ENCODE measurements around the gene ZNF394. TPM values are rescaled to one million over a fixed set of nuclear protein-coding genes. Genes with fewer than 3 reads are reported as not detected.

Gene ZNF394
- total and polyA plus RNA-seq, 4 donors = 10.6 to 30.7 (median 20.1) TPM

DNA sequence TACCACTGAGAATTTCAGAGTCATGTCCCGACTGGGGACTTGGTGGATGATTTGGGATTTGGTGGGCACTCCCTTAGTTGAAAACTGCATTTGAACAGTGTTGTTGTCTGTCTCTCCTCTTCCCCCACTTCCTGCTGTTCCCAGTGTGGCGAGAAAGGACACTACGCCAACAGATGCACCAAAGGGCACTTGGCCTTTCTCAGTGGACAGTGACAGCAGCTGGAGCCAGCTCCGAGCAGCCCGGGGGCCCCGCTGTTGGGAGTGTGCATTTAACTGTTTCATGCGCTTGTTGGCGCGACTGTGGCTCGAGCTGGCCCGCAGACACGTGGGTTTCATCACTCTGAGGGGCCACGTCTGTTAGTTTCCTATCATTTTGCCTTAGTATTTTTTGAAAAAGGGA lies 43.8 kb downstream of the ZNF394 start:
- WGBS (ENCODE audit: insufficient coverage) = 57% methylated on average over 8 of the region's 13 CpGs
- Histone ChIP-seq H3K4me1 (ENCODE audit: control insufficient read depth, insufficient read depth, low read length) (peaks cover 22% of the 10 kb centered on the region), H3K27ac (ENCODE audit: low read depth, low read length) (no peak overlapping the region), H3K4me3 (ENCODE audit: low read depth, low read length) (no peak overlapping the region), H3K36me3 (ENCODE audit: control insufficient read depth, insufficient read depth, low read length) (peaks cover 89% of the 10 kb centered on the region), H3K27me3 (ENCODE audit: control insufficient read depth, insufficient read depth, low read length) (no peaks in the 10 kb centered on the region), H3K9me3 (ENCODE audit: control insufficient read depth, insufficient read depth, low read length) (no peaks in the 10 kb centered on the region)
- no peak for DNase-seq (ENCODE audit: low read depth in 4 of 6, low spot score in 6 of 6)

GRCh38 chr7:99455874-99456273 lies 44.2 kb downstream of the ZNF394 start:
- no peak overlapping the region for H3K27ac ChIP-seq (ENCODE audit: low read depth, low read length)
- H3K4me3 ChIP-seq (ENCODE audit: low read depth, low read length) = no peak overlapping the region
- DNase-seq (ENCODE audit: low read depth in 4 of 6, low spot score in 6 of 6) = no peak
- no peaks in the 10 kb centered on the region for H3K9me3 ChIP-seq (ENCODE audit: control insufficient read depth, insufficient read depth, low read length)
- no peaks in the 10 kb centered on the region for H3K27me3 ChIP-seq (ENCODE audit: control insufficient read depth, insufficient read depth, low read length)
- peaks cover 22% of the 10 kb centered on the region for H3K4me1 ChIP-seq (ENCODE audit: control insufficient read depth, insufficient read depth, low read length)
- 87% methylated on average over 7 of the region's 9 CpGs for WGBS (ENCODE audit: insufficient coverage)
- peaks cover 93% of the 10 kb centered on the region for H3K36me3 ChIP-seq (ENCODE audit: control insufficient read depth, insufficient read depth, low read length)

DNA sequence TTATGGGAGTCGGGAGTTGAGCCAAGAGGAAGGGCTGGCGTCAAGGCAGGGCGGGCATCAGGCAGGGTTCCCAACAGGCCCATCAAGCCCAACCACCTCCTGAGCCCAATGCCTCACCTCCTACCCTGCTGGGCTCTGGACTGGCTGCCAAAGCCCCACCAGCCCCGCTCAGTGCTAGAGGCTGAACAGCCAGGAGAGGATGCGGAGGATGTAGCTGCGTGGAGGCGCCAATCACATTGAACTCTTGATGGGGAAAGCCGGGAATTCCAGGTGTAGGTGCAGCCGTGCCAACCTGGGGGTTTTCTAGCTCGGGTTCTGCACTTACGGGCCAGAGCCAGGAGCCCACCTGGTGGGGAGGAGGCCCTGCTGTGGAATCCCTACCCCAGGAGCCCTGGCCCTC lies 47.0 kb downstream of the ZNF394 start:
- no peak overlapping the region for H3K4me3 ChIP-seq (ENCODE audit: low read depth, low read length)
- H3K27ac ChIP-seq (ENCODE audit: low read depth, low read length) = no peak overlapping the region
- H3K27me3 ChIP-seq (ENCODE audit: control insufficient read depth, insufficient read depth, low read length) = no peaks in the 10 kb centered on the region
- peaks cover 22% of the 10 kb centered on the region for H3K4me1 ChIP-seq (ENCODE audit: control insufficient read depth, insufficient read depth, low read length)
- no peaks in the 10 kb centered on the region for H3K9me3 ChIP-seq (ENCODE audit: control insufficient read depth, insufficient read depth, low read length)
- 88% methylated on average over 10 of the region's 11 CpGs for WGBS (ENCODE audit: insufficient coverage)
- no peak for DNase-seq (ENCODE audit: low read depth in 4 of 6, low spot score in 6 of 6)
- peaks cover 99% of the 10 kb centered on the region for H3K36me3 ChIP-seq (ENCODE audit: control insufficient read depth, insufficient read depth, low read length)

DNA sequence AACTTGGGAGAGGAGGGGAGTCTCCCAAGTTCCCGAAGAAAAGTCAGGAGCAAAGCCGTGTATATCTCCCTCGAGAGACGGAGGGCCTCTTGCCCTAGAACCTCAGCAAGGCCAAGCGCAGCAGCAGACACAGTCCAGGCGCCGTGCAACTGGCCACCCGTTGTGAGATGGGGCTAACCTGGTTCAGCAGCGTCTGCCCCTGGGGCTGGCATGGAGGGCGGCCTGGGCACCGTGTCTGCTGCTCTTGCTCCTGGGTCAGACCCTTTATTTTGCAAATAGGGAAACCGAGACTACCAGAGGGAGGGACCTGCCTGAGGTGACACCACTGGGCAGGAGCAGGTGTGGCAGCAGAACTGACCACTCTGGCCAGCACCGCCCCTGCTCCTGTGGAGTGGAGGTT lies 47.5 kb downstream of the ZNF394 start:
- Histone ChIP-seq H3K9me3 (ENCODE audit: control insufficient read depth, insufficient read depth, low read length) (no peaks in the 10 kb centered on the region), H3K27ac (ENCODE audit: low read depth, low read length) (no peak overlapping the region), H3K27me3 (ENCODE audit: control insufficient read depth, insufficient read depth, low read length) (no peaks in the 10 kb centered on the region), H3K36me3 (ENCODE audit: control insufficient read depth, insufficient read depth, low read length) (peaks cover 99% of the 10 kb centered on the region), H3K4me1 (ENCODE audit: control insufficient read depth, insufficient read depth, low read length) (peaks cover 18% of the 10 kb centered on the region), H3K4me3 (ENCODE audit: low read depth, low read length) (no peak overlapping the region)
- no peak for DNase-seq (ENCODE audit: low read depth in 4 of 6, low spot score in 6 of 6)
- 91% methylated on average over 13 of the region's 13 CpGs for WGBS (ENCODE audit: insufficient coverage)

- H3K4me3 ChIP-seq (ENCODE audit: low read depth, low read length) = no peak overlapping the region
- peaks cover 99% of the 10 kb centered on the region for H3K36me3 ChIP-seq (ENCODE audit: control insufficient read depth, insufficient read depth, low read length)
- peaks cover 14% of the 10 kb centered on the region for H3K4me1 ChIP-seq (ENCODE audit: control insufficient read depth, insufficient read depth, low read length)
- H3K27ac ChIP-seq (ENCODE audit: low read depth, low read length) = no peak overlapping the region
- DNase-seq (ENCODE audit: low read depth in 4 of 6, low spot score in 6 of 6) = no peak
- no peaks in the 10 kb centered on the region for H3K9me3 ChIP-seq (ENCODE audit: control insufficient read depth, insufficient read depth, low read length)
- no peaks in the 10 kb centered on the region for H3K27me3 ChIP-seq (ENCODE audit: control insufficient read depth, insufficient read depth, low read length)
- 75% methylated on average over 8 of the region's 8 CpGs for WGBS (ENCODE audit: insufficient coverage)
Observed at GRCh38 chr7:99451936-99452335, 48.1 kb downstream of the ZNF394 start.

DNA sequence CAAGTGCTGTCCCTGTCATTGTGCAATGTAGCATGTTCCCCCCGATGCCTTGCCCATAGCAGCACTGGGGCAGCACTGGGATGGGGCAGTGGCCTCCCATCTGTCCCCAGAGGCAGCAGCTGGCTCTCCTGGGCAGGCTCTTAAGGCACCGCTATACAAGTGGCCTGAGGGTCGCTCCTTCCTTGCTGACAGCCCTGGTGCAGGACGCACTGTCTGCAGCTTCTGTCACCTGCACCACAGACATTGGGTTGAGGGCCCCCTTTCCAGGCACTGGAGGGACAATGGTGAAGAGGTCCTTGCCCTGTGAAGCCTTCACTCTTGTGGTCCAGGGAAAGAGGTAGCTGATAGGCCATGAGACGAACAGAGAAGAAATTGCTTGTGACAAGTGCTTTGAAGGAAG lies 50.8 kb downstream of the ZNF394 start:
- Histone ChIP-seq H3K4me1 (ENCODE audit: control insufficient read depth, insufficient read depth, low read length) (no peaks in the 10 kb centered on the region), H3K9me3 (ENCODE audit: control insufficient read depth, insufficient read depth, low read length) (no peaks in the 10 kb centered on the region), H3K36me3 (ENCODE audit: control insufficient read depth, insufficient read depth, low read length) (peaks cover 96% of the 10 kb centered on the region), H3K27ac (ENCODE audit: low read depth, low read length) (no peak overlapping the region), H3K27me3 (ENCODE audit: control insufficient read depth, insufficient read depth, low read length) (no peaks in the 10 kb centered on the region), H3K4me3 (ENCODE audit: low read depth, low read length) (no peak overlapping the region)
- DNase-seq (ENCODE audit: low read depth in 4 of 6, low spot score in 6 of 6) = no peak
- WGBS (ENCODE audit: insufficient coverage) = 94% methylated on average over 5 of the region's 5 CpGs

DNA sequence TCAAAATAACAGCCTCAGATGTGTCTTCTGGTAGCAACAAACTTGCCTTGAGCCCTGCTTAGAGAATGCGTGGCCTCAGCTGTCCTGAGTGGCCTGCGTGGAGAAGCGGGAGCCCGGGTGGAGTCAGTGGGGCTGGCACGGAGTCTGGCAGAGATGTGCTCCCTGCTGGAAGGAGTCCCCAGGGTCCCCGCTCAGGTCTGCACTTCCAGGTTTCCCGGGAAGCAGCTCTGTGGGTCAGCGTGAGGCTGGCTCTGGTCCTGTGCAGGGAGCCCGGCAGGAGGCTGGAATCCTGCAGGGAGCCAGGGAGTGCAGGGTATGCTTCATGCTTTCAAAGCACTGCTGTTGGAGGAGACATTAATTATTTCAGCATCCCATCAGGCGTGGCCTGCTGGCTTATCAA lies 51.2 kb downstream of the ZNF394 start:
- no peak for DNase-seq (ENCODE audit: low read depth in 4 of 6, low spot score in 6 of 6)
- Histone ChIP-seq H3K27me3 (ENCODE audit: control insufficient read depth, insufficient read depth, low read length) (no peaks in the 10 kb centered on the region), H3K4me3 (ENCODE audit: low read depth, low read length) (no peak overlapping the region), H3K4me1 (ENCODE audit: control insufficient read depth, insufficient read depth, low read length) (no peaks in the 10 kb centered on the region), H3K9me3 (ENCODE audit: control insufficient read depth, insufficient read depth, low read length) (no peaks in the 10 kb centered on the region), H3K36me3 (ENCODE audit: control insufficient read depth, insufficient read depth, low read length) (peaks cover 95% of the 10 kb centered on the region), H3K27ac (ENCODE audit: low read depth, low read length) (no peak overlapping the region)
- 91% methylated on average over 10 of the region's 10 CpGs for WGBS (ENCODE audit: insufficient coverage)

- WGBS (ENCODE audit: insufficient coverage) = 89% methylated on average over 10 of the region's 10 CpGs
Observed at GRCh38 chr7:99447943-99448342, 52.1 kb downstream of the ZNF394 start.

DNA sequence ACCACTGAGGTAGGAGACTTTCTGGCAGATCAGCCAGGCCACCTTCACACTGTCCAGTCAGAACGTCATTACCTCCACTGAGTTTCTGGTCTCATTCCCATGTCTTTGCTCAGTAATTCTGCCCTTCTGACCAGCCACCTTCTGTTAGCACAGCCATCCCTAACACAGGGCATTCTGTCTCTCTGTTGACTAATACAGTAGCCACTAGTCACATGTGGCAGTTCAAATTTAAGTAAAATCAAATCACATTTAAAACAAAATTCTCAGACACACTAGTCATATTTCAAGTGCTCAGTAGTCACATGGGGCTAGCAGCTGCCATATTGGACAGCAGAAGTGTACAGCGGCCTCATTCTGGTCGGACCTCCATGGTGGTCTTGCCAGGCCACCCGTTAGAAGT lies 54.0 kb downstream of the ZNF394 start:
- no peak overlapping the region for H3K4me3 ChIP-seq (ENCODE audit: low read depth, low read length)
- no peak for DNase-seq (ENCODE audit: low read depth in 4 of 6, low spot score in 6 of 6)
- H3K4me1 ChIP-seq (ENCODE audit: control insufficient read depth, insufficient read depth, low read length) = peaks cover 3% of the 10 kb centered on the region
- 83% methylated on average over 4 of the region's 4 CpGs for WGBS (ENCODE audit: insufficient coverage)
- H3K36me3 ChIP-seq (ENCODE audit: control insufficient read depth, insufficient read depth, low read length) = peaks cover 83% of the 10 kb centered on the region
- no peak overlapping the region for H3K27ac ChIP-seq (ENCODE audit: low read depth, low read length)
- H3K27me3 ChIP-seq (ENCODE audit: control insufficient read depth, insufficient read depth, low read length) = no peaks in the 10 kb centered on the region
- H3K9me3 ChIP-seq (ENCODE audit: control insufficient read depth, insufficient read depth, low read length) = no peaks in the 10 kb centered on the region

More at GRCh38 chr7:99447943-99448342, 52.1 kb downstream of the ZNF394 start:
- Histone ChIP-seq H3K4me3 (ENCODE audit: low read depth, low read length) (no peak overlapping the region), H3K4me1 (ENCODE audit: control insufficient read depth, insufficient read depth, low read length) (no peaks in the 10 kb centered on the region), H3K36me3 (ENCODE audit: control insufficient read depth, insufficient read depth, low read length) (peaks cover 93% of the 10 kb centered on the region), H3K27ac (ENCODE audit: low read depth, low read length) (no peak overlapping the region), H3K9me3 (ENCODE audit: control insufficient read depth, insufficient read depth, low read length) (no peaks in the 10 kb centered on the region), H3K27me3 (ENCODE audit: control insufficient read depth, insufficient read depth, low read length) (no peaks in the 10 kb centered on the region)
- DNase-seq (ENCODE audit: low read depth in 4 of 6, low spot score in 6 of 6) = no peak
